WTC11 (cell line): Measurements from ENCODE around the gene C1QTNF6. TPM values are rescaled to one million over a fixed set of nuclear protein-coding genes. Genes with fewer than 3 reads are reported as not detected.
"Not testable (repeated sequence)": the region's sequence is repeated elsewhere in the genome, so short reads cannot be mapped to it uniquely, and the experiment has no call there.

Source experiments
- ATAC-seq: fragments of 200-7000 bp; cut with Tn5 transposase; 2 replicates; pipeline ENCODE4 v1.10.0; 2021; ENCODE audit warnings: mild to moderate bottlenecking, moderate library complexity
- CTCF ChIA-PET: fragments of 300-600 bp; sonication (Branson Sonifier 250); formaldehyde crosslinking; loops from one replicate; lab custom pipeline; 2021; ENCODE audit warnings: antibody characterized with exemption; lab: Charles Lee
- POLR2A ChIA-PET: fragments of 350-600 bp; sonication (Branson Sonifier 250); formaldehyde crosslinking; loops from one replicate; lab custom pipeline; 2021; ENCODE audit warnings: antibody characterized with exemption; lab: Charles Lee
- DNase-seq: peaks from one replicate; pipeline ENCODE4 v3.0.0; 2021; ENCODE audit warnings: low spot score
- H3K27ac Mint-ChIP-seq: 2 replicates; pipeline ENCODE4 v1.8.0; 2021; ENCODE audit warnings: mixed read lengths
- H3K27me3 Mint-ChIP-seq: 2 replicates; pipeline ENCODE4 v1.8.0; 2021; ENCODE audit warnings: low read depth, mild to moderate bottlenecking, moderate library complexity, mixed read lengths
- H3K36me3 Mint-ChIP-seq: 2 replicates; pipeline ENCODE4 v1.8.0; 2021; ENCODE audit warnings: mixed read lengths
- H3K4me1 Mint-ChIP-seq: 2 replicates; pipeline ENCODE4 v1.8.0; 2022; ENCODE audit warnings: mixed read lengths
- H3K4me3 Mint-ChIP-seq: 2 replicates; pipeline ENCODE4 v1.8.0; 2021; ENCODE audit warnings: mild to moderate bottlenecking, moderate library complexity, mixed read lengths
- H3K9me3 Mint-ChIP-seq: 2 replicates; pipeline ENCODE4 v1.8.0; 2021; ENCODE audit warnings: mixed read lengths
- ATF1 ChIP-seq: sonication (generic); formaldehyde crosslinking; IDR thresholded peaks from 2 replicates; pipeline ENCODE4 v1.8.1; 2023; ENCODE audit warnings: mild to moderate bottlenecking, moderate library complexity, missing genetic modification reagents
- CREB1 ChIP-seq: sonication (generic); formaldehyde crosslinking; IDR thresholded peaks from 2 replicates; pipeline ENCODE4 v1.8.0; 2023; ENCODE audit warnings: mild to moderate bottlenecking, missing genetic modification reagents
- ESRRA ChIP-seq: sonication (generic); formaldehyde crosslinking; IDR thresholded peaks from 2 replicates; pipeline ENCODE4 v1.8.1; 2022; ENCODE audit warnings: mild to moderate bottlenecking, missing genetic modification reagents, borderline replicate concordance
- GABPB1 ChIP-seq: sonication (generic); formaldehyde crosslinking; IDR thresholded peaks from 2 replicates; pipeline ENCODE4 v1.8.1; 2023; ENCODE audit warnings: mild to moderate bottlenecking, missing genetic modification reagents
- IRF2 ChIP-seq: sonication (generic); formaldehyde crosslinking; IDR thresholded peaks from 2 replicates; pipeline ENCODE4 v1.8.0; 2022; ENCODE audit warnings: low read depth, missing genetic modification reagents, borderline replicate concordance
- JUN ChIP-seq: sonication (generic); formaldehyde crosslinking; IDR thresholded peaks from 2 replicates; pipeline ENCODE4 v1.8.0; 2023; ENCODE audit warnings: mild to moderate bottlenecking, missing genetic modification reagents
- KAT7 ChIP-seq: sonication (generic); formaldehyde crosslinking; IDR thresholded peaks from 2 replicates; pipeline ENCODE4 v1.8.1; 2023; ENCODE audit warnings: missing genetic modification reagents, mild to moderate bottlenecking, borderline replicate concordance
- NFE2L1 ChIP-seq: sonication (generic); formaldehyde crosslinking; IDR thresholded peaks from 2 replicates; pipeline ENCODE4 v1.8.1; 2023; ENCODE audit warnings: missing genetic modification reagents
- SMAD4 ChIP-seq: sonication (generic); formaldehyde crosslinking; IDR thresholded peaks from 2 replicates; pipeline ENCODE4 v1.8.0; 2022; ENCODE audit warnings: mild to moderate bottlenecking, missing genetic modification reagents
- TEAD1 ChIP-seq: sonication (generic); formaldehyde crosslinking; IDR thresholded peaks from 2 replicates; pipeline ENCODE4 v1.8.0; 2022; ENCODE audit warnings: mild to moderate bottlenecking, missing genetic modification reagents
- TP53 ChIP-seq: sonication (generic); formaldehyde crosslinking; IDR thresholded peaks from 2 replicates; pipeline ENCODE4 v1.8.1; 2023; ENCODE audit warnings: mild to moderate bottlenecking, missing genetic modification reagents
- ZNF219 ChIP-seq: sonication (generic); formaldehyde crosslinking; IDR thresholded peaks from 2 replicates; pipeline ENCODE4 v1.8.0; 2023; ENCODE audit warnings: missing genetic modification reagents, mild to moderate bottlenecking, borderline replicate concordance
- ZNF232 ChIP-seq: sonication (generic); formaldehyde crosslinking; IDR thresholded peaks from 2 replicates; pipeline ENCODE4 v1.8.0; 2022; ENCODE audit warnings: mild to moderate bottlenecking, missing genetic modification reagents
- ZNF396 ChIP-seq: fragments of 250-450 bp; sonication (Bioruptor Pico); IDR thresholded peaks from 2 replicates; pipeline ENCODE4 v1.8.0; 2021; ENCODE audit warnings: mild to moderate bottlenecking, moderate library complexity, borderline replicate concordance
- total RNA-seq: library from RNA; stranded (reverse); gene quantifications from 3 replicates; pipeline ENCODE4 v1.2.3, GENCODE V29; 2021
- TF ChIP-seq, protein P1 (sequence below): fragments of 250-450 bp; sonication (Bioruptor Pico); IDR thresholded peaks from 2 replicates; pipeline ENCODE4 v1.8.0; 2021; ENCODE audit warnings: mild to moderate bottlenecking
- TF ChIP-seq, protein P2 (sequence below): fragments of 250-450 bp; sonication (Bioruptor Pico); IDR thresholded peaks from 2 replicates; pipeline ENCODE4 v1.9.0; 2021; ENCODE audit warnings: mild to moderate bottlenecking, borderline replicate concordance
- TF ChIP-seq, protein P3 (sequence below): sonication (generic); formaldehyde crosslinking; IDR thresholded peaks from 2 replicates; pipeline ENCODE4 v1.8.0; 2022; ENCODE audit warnings: mild to moderate bottlenecking, missing genetic modification reagents
- TF ChIP-seq, protein P4 (sequence below): sonication (generic); formaldehyde crosslinking; IDR thresholded peaks from 2 replicates; pipeline ENCODE4 v1.8.0; 2022; ENCODE audit warnings: missing genetic modification reagents
- TF ChIP-seq, protein P5 (sequence below): sonication (generic); formaldehyde crosslinking; IDR thresholded peaks from 2 replicates; pipeline ENCODE4 v1.8.1; 2023; ENCODE audit warnings: mild to moderate bottlenecking, missing genetic modification reagents

C1QTNF6 gene
- total RNA-seq, 1 experiment from 2014 or later: 5.9 TPM

DNA sequence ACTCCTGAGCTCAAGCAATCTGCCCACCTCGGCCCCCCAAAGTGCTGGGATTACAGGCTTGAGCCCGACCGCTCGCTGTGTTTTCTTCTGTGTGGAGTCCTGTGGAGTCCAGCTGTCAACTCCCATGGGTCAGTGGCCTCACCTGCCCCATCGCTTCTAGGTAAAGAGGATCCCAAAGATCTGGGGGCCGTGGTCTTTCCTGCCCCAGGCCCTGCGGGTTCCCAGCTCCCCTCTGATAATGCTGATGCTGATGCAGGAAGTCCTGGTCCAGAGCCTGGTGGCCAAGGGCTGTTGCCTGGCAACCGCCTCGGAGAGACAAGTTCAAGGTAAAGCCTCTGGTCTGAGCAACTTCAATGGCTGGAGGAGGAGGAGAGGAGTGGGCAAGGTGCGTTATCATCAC lies 14.7 kb upstream of the C1QTNF6 start:
- Mint-ChIP-seq H3K4me1 (peaks cover 13% of the 10 kb centered on the region), H3K4me3 (no peak overlapping the region), H3K27me3 (0 out of 2 replicates have a peak, but pooled peaks cover 3% of the 10 kb centered on the region), H3K9me3 (no peaks in the 10 kb centered on the region), H3K36me3 (no peaks in the 10 kb centered on the region), H3K27ac (no peak overlapping the region)
- POLR2A ChIA-PET: no interaction called here
- CTCF ChIA-PET: interaction anchor here (4.9 kb wide), 1 partner anchor 57 kb away, joined by 68 read pairs; no protein-coding TSS in a partner anchor
- TF ChIP-seq TP53 (CRISPR knock-in tag) (no peak), ZNF232 (no peak), GABPB1 (CRISPR knock-in tag) (no peak), ATF1 (CRISPR knock-in tag) (no peak), ZNF219 (CRISPR knock-in tag) (no peak), ESRRA (CRISPR knock-in tag) (no peak), IRF2 (no peak), TEAD1 (no peak), JUN (CRISPR knock-in tag) (no peak)
- TF ChIP-seq, protein P1, sequence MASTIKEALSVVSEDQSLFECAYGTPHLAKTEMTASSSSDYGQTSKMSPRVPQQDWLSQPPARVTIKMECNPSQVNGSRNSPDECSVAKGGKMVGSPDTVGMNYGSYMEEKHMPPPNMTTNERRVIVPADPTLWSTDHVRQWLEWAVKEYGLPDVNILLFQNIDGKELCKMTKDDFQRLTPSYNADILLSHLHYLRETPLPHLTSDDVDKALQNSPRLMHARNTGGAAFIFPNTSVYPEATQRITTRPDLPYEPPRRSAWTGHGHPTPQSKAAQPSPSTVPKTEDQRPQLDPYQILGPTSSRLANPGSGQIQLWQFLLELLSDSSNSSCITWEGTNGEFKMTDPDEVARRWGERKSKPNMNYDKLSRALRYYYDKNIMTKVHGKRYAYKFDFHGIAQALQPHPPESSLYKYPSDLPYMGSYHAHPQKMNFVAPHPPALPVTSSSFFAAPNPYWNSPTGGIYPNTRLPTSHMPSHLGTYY (CRISPR knock-in tag): no peak
- TF ChIP-seq, protein P2, sequence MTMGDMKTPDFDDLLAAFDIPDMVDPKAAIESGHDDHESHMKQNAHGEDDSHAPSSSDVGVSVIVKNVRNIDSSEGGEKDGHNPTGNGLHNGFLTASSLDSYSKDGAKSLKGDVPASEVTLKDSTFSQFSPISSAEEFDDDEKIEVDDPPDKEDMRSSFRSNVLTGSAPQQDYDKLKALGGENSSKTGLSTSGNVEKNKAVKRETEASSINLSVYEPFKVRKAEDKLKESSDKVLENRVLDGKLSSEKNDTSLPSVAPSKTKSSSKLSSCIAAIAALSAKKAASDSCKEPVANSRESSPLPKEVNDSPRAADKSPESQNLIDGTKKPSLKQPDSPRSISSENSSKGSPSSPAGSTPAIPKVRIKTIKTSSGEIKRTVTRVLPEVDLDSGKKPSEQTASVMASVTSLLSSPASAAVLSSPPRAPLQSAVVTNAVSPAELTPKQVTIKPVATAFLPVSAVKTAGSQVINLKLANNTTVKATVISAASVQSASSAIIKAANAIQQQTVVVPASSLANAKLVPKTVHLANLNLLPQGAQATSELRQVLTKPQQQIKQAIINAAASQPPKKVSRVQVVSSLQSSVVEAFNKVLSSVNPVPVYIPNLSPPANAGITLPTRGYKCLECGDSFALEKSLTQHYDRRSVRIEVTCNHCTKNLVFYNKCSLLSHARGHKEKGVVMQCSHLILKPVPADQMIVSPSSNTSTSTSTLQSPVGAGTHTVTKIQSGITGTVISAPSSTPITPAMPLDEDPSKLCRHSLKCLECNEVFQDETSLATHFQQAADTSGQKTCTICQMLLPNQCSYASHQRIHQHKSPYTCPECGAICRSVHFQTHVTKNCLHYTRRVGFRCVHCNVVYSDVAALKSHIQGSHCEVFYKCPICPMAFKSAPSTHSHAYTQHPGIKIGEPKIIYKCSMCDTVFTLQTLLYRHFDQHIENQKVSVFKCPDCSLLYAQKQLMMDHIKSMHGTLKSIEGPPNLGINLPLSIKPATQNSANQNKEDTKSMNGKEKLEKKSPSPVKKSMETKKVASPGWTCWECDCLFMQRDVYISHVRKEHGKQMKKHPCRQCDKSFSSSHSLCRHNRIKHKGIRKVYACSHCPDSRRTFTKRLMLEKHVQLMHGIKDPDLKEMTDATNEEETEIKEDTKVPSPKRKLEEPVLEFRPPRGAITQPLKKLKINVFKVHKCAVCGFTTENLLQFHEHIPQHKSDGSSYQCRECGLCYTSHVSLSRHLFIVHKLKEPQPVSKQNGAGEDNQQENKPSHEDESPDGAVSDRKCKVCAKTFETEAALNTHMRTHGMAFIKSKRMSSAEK (CRISPR knock-in tag): no peak
- TF ChIP-seq, protein P3, sequence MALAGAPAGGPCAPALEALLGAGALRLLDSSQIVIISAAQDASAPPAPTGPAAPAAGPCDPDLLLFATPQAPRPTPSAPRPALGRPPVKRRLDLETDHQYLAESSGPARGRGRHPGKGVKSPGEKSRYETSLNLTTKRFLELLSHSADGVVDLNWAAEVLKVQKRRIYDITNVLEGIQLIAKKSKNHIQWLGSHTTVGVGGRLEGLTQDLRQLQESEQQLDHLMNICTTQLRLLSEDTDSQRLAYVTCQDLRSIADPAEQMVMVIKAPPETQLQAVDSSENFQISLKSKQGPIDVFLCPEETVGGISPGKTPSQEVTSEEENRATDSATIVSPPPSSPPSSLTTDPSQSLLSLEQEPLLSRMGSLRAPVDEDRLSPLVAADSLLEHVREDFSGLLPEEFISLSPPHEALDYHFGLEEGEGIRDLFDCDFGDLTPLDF: no peak
- TF ChIP-seq, protein P4, sequence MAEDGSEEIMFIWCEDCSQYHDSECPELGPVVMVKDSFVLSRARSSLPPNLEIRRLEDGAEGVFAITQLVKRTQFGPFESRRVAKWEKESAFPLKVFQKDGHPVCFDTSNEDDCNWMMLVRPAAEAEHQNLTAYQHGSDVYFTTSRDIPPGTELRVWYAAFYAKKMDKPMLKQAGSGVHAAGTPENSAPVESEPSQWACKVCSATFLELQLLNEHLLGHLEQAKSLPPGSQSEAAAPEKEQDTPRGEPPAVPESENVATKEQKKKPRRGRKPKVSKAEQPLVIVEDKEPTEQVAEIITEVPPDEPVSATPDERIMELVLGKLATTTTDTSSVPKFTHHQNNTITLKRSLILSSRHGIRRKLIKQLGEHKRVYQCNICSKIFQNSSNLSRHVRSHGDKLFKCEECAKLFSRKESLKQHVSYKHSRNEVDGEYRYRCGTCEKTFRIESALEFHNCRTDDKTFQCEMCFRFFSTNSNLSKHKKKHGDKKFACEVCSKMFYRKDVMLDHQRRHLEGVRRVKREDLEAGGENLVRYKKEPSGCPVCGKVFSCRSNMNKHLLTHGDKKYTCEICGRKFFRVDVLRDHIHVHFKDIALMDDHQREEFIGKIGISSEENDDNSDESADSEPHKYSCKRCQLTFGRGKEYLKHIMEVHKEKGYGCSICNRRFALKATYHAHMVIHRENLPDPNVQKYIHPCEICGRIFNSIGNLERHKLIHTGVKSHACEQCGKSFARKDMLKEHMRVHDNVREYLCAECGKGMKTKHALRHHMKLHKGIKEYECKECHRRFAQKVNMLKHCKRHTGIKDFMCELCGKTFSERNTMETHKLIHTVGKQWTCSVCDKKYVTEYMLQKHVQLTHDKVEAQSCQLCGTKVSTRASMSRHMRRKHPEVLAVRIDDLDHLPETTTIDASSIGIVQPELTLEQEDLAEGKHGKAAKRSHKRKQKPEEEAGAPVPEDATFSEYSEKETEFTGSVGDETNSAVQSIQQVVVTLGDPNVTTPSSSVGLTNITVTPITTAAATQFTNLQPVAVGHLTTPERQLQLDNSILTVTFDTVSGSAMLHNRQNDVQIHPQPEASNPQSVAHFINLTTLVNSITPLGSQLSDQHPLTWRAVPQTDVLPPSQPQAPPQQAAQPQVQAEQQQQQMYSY (CRISPR knock-in tag): no peak
- no peak for ATAC-seq
- DNase-seq: no peak

DNA sequence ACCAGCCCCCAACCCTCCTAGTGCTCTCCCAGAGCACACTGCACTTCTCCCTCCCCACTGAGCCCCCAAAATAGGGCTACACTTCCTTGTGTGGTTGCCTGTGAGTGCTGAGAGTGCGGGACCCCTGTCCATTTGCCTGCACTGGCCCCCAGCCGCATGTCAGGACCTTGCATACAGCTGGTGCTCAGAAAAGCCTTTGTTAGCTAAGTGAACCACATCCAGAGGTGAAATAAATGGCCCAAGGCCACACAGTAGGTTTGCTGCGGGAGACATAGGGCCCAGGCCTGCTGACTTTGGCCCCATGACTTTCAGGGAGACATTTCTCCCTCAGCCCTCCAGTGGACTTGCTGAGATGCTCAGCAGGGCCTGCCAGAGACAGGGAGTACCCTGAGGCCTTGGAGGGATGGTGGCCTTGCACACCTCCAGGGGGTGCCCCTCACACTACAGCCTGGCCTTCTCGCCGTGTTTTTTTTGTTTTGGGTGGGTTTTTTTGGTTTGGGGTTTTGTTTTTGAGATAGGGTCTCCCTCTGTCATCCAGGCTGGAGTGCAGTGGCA lies 14.0 kb upstream of the C1QTNF6 start:
- Mint-ChIP-seq H3K36me3 (no peaks in the 10 kb centered on the region), H3K27me3 (0 out of 2 replicates have a peak, but pooled peaks cover 3% of the 10 kb centered on the region), H3K27ac (no peak overlapping the region), H3K4me1 (peaks cover 18% of the 10 kb centered on the region), H3K9me3 (no peaks in the 10 kb centered on the region), H3K4me3 (no peak overlapping the region)
- no peak for DNase-seq
- ChIA-PET CTCF (interaction anchor here (3.6 to 4.9 kb wide), 3 partner anchors 15 to 157 kb away, joined by 21 to 68 read pairs (median 23); partner anchors contain the start of gene C1QTNF6), POLR2A (no interaction called here)
- ATAC-seq: no peak
- TF ChIP-seq NFE2L1 (no peak), CREB1 (no peak), KAT7 (no peak), SMAD4 (no peak), ZNF396 (CRISPR knock-in tag) (no peak)
- TF ChIP-seq, protein P5, sequence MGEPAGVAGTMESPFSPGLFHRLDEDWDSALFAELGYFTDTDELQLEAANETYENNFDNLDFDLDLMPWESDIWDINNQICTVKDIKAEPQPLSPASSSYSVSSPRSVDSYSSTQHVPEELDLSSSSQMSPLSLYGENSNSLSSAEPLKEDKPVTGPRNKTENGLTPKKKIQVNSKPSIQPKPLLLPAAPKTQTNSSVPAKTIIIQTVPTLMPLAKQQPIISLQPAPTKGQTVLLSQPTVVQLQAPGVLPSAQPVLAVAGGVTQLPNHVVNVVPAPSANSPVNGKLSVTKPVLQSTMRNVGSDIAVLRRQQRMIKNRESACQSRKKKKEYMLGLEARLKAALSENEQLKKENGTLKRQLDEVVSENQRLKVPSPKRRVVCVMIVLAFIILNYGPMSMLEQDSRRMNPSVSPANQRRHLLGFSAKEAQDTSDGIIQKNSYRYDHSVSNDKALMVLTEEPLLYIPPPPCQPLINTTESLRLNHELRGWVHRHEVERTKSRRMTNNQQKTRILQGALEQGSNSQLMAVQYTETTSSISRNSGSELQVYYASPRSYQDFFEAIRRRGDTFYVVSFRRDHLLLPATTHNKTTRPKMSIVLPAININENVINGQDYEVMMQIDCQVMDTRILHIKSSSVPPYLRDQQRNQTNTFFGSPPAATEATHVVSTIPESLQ: no peak

DNA sequence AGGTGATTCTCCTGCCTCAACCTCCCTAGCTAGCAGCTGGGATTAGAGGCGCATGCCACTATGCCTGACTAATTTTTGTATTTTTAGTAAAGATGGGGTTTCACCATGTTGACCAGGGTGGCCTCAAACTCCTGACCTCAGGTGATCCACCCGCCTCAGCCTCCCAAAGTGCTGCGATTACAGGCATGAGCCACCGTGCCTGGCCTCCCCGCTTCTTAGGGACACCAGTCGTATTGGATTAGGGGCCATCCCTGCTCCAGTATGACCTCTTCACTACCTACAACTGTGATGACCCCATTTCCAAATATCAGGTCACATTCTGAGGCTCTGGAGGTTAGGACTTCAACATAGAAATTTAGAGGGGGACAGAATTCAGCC lies 13.4 kb upstream of the C1QTNF6 start:
- H3K27ac Mint-ChIP-seq, ATAC-seq, H3K9me3 Mint-ChIP-seq, H3K27me3 Mint-ChIP-seq, DNase-seq, H3K36me3 Mint-ChIP-seq, POLR2A ChIA-PET, H3K4me3 Mint-ChIP-seq: not testable (repeated sequence)
- peaks cover 23% of the 10 kb centered on the region for H3K4me1 Mint-ChIP-seq
- CTCF ChIA-PET: interaction anchor here (0.6 to 4.9 kb wide), 8 partner anchors 8 to 156 kb away, joined by 3 to 68 read pairs (median 21); partner anchors contain the start of gene C1QTNF6
